ENCODE measurements around the gene PTP4A2.

DNA sequence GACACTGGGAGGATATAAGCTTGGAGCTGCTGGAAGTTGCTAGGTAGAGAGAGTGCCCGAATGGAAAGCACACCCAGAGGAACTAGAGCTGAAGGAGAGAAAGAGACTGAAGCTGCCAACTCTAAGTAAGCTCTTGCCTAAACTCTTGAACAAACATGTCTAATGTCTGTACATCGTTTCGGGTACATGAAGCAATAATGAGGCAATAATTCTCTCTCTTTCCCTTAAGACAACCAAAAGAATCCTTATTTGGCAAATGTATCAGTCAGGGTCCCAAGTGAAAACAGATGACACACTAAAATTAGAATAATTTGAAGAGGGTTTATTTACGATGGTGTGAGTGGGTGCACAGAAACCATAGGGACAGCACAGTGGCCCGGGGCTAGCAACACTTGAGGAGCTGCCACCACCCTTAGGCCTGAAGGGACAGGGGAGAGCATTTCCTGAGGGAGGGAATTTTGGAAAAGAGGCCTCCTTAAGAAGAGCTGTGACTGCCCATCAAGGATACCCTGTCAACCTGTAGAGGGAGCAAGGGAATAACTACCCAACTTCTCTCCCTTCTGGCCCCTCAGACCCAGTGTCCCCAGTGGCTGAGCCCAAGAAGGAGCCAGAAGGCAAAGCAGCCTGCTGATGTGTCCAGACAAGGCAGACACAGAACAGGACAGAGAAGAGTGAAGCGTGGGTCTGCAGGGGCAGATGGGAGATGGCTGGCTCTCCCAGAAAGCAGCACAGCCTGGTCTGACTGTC, 39.4 kb upstream of the PTP4A2 start:
- TF ChIP-seq POLR2AphosphoS5 (IDR thresholded peaks at IDR 0.05) (no peak), POLR2A (IDR thresholded peaks at IDR 0.05) (no peak), EP300 (IDR thresholded peaks at IDR 0.05) (no peak)
- TF ChIP-seq, protein P1, sequence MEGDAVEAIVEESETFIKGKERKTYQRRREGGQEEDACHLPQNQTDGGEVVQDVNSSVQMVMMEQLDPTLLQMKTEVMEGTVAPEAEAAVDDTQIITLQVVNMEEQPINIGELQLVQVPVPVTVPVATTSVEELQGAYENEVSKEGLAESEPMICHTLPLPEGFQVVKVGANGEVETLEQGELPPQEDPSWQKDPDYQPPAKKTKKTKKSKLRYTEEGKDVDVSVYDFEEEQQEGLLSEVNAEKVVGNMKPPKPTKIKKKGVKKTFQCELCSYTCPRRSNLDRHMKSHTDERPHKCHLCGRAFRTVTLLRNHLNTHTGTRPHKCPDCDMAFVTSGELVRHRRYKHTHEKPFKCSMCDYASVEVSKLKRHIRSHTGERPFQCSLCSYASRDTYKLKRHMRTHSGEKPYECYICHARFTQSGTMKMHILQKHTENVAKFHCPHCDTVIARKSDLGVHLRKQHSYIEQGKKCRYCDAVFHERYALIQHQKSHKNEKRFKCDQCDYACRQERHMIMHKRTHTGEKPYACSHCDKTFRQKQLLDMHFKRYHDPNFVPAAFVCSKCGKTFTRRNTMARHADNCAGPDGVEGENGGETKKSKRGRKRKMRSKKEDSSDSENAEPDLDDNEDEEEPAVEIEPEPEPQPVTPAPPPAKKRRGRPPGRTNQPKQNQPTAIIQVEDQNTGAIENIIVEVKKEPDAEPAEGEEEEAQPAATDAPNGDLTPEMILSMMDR (IDR thresholded peaks at IDR 0.05): peak in 1 of 6 experiments; percentile 24

All from upper lobe of left lung (tissue), 4 donors.